AG09319 (cell line): Measurements from ENCODE around the gene SLC16A1.
"Not testable (repeated sequence)": the region's sequence is repeated elsewhere in the genome, so short reads cannot be mapped to it uniquely, and the experiment has no call there.

Source experiments
- DNase-seq: peaks from one replicate; pipeline ENCODE4 v3.0.0-alpha.2; 2010; ENCODE audit warnings: low read depth; ENCODE audit errors: extremely low read depth
- TF ChIP-seq, protein P1 (sequence below): IDR thresholded peaks from 2 replicates; pipeline ENCODE4 v1.5.1; 2011; ENCODE audit warnings: low read depth, mild to moderate bottlenecking, inconsistent platforms, low read length, moderate library complexity

SLC16A1 gene

GRCh38 chr1:112889052-112889768 lies 66.8 kb downstream of the SLC16A1 start:
- DNase-seq: no peak
- TF ChIP-seq, protein P1, sequence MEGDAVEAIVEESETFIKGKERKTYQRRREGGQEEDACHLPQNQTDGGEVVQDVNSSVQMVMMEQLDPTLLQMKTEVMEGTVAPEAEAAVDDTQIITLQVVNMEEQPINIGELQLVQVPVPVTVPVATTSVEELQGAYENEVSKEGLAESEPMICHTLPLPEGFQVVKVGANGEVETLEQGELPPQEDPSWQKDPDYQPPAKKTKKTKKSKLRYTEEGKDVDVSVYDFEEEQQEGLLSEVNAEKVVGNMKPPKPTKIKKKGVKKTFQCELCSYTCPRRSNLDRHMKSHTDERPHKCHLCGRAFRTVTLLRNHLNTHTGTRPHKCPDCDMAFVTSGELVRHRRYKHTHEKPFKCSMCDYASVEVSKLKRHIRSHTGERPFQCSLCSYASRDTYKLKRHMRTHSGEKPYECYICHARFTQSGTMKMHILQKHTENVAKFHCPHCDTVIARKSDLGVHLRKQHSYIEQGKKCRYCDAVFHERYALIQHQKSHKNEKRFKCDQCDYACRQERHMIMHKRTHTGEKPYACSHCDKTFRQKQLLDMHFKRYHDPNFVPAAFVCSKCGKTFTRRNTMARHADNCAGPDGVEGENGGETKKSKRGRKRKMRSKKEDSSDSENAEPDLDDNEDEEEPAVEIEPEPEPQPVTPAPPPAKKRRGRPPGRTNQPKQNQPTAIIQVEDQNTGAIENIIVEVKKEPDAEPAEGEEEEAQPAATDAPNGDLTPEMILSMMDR: no peak

GRCh38 chr1:112888630-112889029 lies 67.4 kb downstream of the SLC16A1 start:
- DNase-seq: no peak
- TF ChIP-seq, protein P1: no peak

DNA sequence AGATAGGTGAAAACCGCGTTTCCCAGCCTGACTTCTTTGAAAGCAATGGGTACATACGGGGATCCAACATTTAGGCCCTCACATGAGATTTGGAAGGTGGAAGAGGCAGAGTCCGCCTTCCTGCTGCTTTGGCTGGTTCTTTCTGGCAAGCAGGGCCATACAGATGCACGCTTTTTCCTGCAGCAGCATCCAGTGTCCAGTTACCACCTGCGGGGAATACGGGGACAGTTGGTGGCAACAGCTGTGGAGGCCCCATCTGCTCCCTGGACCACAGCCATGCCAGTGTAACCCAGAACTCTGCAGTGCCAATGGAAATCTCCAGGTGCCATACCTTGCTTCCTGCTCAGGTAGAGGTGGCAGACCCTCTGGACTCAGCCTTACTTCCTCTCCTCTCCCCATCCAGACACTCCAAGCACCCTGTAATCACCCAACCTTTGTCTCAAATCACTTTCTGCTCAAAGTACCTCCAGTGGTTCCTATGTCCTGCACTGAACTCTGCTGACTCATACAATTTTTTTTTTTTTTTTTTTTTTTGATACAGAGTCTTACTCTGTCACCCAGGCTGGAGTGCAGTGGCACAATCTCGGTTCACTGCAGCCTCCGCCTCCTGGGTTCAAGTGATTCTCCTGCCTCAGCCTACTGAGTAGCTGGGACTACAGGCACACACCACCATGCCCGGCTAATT lies 68.3 kb downstream of the SLC16A1 start:
- DNase-seq: no peak
- TF ChIP-seq, protein P1: no peak

GRCh38 chr1:112884996-112885395 lies 71.0 kb downstream of the SLC16A1 start:
- not testable (repeated sequence) for DNase-seq

DNA sequence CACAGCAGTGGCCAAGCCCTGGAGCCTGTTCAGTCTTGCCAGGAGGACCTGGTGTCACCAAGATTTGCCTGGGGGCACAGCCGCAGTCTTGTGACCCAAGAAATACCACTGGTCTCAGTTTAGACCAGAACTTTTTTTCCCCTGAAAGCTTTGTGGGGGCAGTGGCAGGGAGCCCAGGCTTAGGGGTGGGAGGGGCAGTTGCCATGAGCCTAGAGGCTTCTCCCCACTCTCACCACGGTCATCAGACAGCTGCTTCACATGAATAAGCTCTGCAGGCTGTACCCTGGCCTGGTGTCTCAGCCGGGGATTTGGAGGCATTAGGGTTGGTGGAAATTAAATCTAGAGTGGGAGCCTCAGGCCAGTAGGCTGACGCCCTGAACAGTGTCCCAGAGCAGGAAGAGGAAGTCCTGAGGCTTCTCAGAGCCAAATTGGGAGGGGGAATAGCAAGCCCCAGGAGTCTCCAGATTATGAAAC lies 73.7 kb downstream of the SLC16A1 start:
- TF ChIP-seq, protein P1: no peak
- no peak for DNase-seq

GRCh38 chr1:112881742-112882127 lies 74.3 kb downstream of the SLC16A1 start:
- DNase-seq: no peak
- TF ChIP-seq, protein P1: no peak

DNA sequence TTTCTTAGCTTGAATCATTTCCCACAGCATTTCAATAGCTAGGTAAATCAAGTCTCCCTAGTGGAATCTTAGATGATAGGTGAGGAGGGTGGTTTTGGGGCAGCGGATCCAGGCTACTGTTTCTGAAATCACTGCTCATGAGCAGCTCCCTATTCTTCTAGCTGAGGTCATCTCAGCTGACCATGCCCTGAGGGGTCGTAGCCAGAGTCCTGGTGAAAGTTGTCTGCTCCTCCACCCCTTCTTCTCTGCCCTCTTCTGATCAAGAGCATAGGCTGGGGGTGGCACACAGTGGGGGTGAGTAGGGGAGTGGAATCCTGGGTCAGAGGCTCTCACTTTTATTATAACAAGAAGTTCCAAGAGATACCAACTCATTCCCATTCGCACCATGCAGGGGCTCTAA lies 76.2 kb downstream of the SLC16A1 start:
- no peak for DNase-seq
- TF ChIP-seq, protein P1: no peak

DNA sequence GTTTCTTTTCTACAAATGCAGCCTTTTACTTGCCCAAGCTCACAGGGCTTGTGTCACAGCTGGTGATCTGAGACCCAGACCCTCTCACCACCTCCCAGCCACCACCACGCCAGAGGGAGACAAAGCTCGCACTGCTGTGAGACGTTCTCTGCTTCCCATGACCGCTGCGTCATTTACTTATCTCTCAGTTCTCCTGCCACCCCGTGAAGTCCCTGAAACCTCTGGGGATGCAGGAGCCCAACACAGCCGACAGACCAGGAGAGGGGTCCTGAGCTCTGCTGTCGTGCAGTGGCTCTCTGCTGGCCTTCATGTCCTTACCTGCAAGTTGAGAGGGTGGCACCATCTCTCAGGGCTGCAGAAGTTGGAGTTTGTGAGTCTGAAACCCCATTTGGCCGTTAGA lies 77.7 kb downstream of the SLC16A1 start:
- no peak for DNase-seq
- TF ChIP-seq, protein P1: no peak
